Activated naive CD8-positive, alpha-beta T cell treated with anti-CD3 and anti-CD28 coated beads, Interleukin-2, amount 50 U/mL, for 24 hours (primary cell): ENCODE measurements around the gene CEBPZOS.
"Not testable (repeated sequence)": the region's sequence is repeated elsewhere in the genome, so short reads cannot be mapped to it uniquely, and the experiment has no call there.

Experiments
- ATAC-seq: fragments of 150-1000 bp; cut with Tn5 transposase; one replicate; pipeline ENCODE4 v1.10.0; 2021
- DNase-seq: peaks from one replicate; pipeline ENCODE4 v3.0.0; 2021
- H3K27ac Mint-ChIP-seq: one replicate; pipeline ENCODE4 v1.8.0; 2021; ENCODE audit warnings: mild to moderate bottlenecking, mixed read lengths
- H3K27me3 Mint-ChIP-seq: one replicate; pipeline ENCODE4 v1.8.0; 2021; ENCODE audit warnings: mixed read lengths
- H3K36me3 Mint-ChIP-seq: one replicate; pipeline ENCODE4 v1.8.0; 2021; ENCODE audit warnings: low read depth, mixed read lengths
- H3K4me1 Mint-ChIP-seq: one replicate; pipeline ENCODE4 v1.8.0; 2021; ENCODE audit warnings: mixed read lengths
- H3K4me3 Mint-ChIP-seq: one replicate; pipeline ENCODE4 v1.8.0; 2021; ENCODE audit warnings: mild to moderate bottlenecking, moderate library complexity, mixed read lengths
- H3K9me3 Mint-ChIP-seq: one replicate; pipeline ENCODE4 v1.8.0; 2021; ENCODE audit warnings: mixed read lengths

CEBPZOS gene

GRCh38 chr2:37180006-37180639, 16.2 kb upstream of the CEBPZOS start:
- DNase-seq (no peak), ATAC-seq (no peak)
- peaks cover 4% of the 10 kb centered on the region for H3K27me3 Mint-ChIP-seq
- no peaks in the 10 kb centered on the region for H3K36me3 Mint-ChIP-seq
- H3K27ac Mint-ChIP-seq: no peak overlapping the region
- H3K4me1 Mint-ChIP-seq: peaks cover 2% of the 10 kb centered on the region
- no peak overlapping the region for H3K4me3 Mint-ChIP-seq
- H3K9me3 Mint-ChIP-seq: no peaks in the 10 kb centered on the region

GRCh38 chr2:37180640-37181039, 15.7 kb upstream of the CEBPZOS start:
- no peak for ATAC-seq
- Mint-ChIP-seq H3K4me3 (no peak overlapping the region), H3K36me3 (no peaks in the 10 kb centered on the region), H3K4me1 (peaks cover 2% of the 10 kb centered on the region), H3K27me3 (peaks cover 4% of the 10 kb centered on the region), H3K9me3 (no peaks in the 10 kb centered on the region), H3K27ac (no peak overlapping the region)
- DNase-seq: no peak

GRCh38 chr2:37181726-37182684, 14.3 kb upstream of the CEBPZOS start:
- peaks cover 2% of the 10 kb centered on the region for H3K4me1 Mint-ChIP-seq
- H3K27ac Mint-ChIP-seq: no peak overlapping the region
- peaks cover 4% of the 10 kb centered on the region for H3K27me3 Mint-ChIP-seq
- no peaks in the 10 kb centered on the region for H3K36me3 Mint-ChIP-seq
- H3K4me3 Mint-ChIP-seq: no peak overlapping the region
- no peak for ATAC-seq
- no peaks in the 10 kb centered on the region for H3K9me3 Mint-ChIP-seq
- DNase-seq: no peak

- Mint-ChIP-seq H3K4me3 (no peak within 1 kb of the TSS), H3K4me1 (no peaks in the 10 kb centered on the region), H3K27ac (no peak within 1 kb of the TSS), H3K27me3 (peaks cover 3% of the 10 kb centered on the region), H3K36me3 (no peaks in the 10 kb centered on the region), H3K9me3 (no peaks in the 10 kb centered on the region)
- ATAC-seq (no peak), DNase-seq (no peak)
Observed at GRCh38 chr2:37188570-37188969, 7.7 kb upstream of the CEBPZOS start, which contains the start of gene SULT6B1. SULT6B1 (minus strand) TSS chr2:37188670; CDS start chr2:37188640, 30 bp downstream.

- DNase-seq (no peak), ATAC-seq (peak; percentile 74)
- no peaks in the 10 kb centered on the region for H3K36me3 Mint-ChIP-seq
- no peak overlapping the region for H3K4me3 Mint-ChIP-seq
- peaks cover 3% of the 10 kb centered on the region for H3K27me3 Mint-ChIP-seq
- no peaks in the 10 kb centered on the region for H3K9me3 Mint-ChIP-seq
- no peaks in the 10 kb centered on the region for H3K4me1 Mint-ChIP-seq
- no peak overlapping the region for H3K27ac Mint-ChIP-seq
Observed at GRCh38 chr2:37189452-37190153, 6.7 kb upstream of the CEBPZOS start.

- Mint-ChIP-seq H3K4me3 (no peak overlapping the region), H3K27me3 (peaks cover 3% of the 10 kb centered on the region), H3K27ac (no peak overlapping the region), H3K4me1 (no peaks in the 10 kb centered on the region), H3K36me3 (no peaks in the 10 kb centered on the region), H3K9me3 (no peaks in the 10 kb centered on the region)
- DNase-seq: no peak
- ATAC-seq: no peak
Observed at GRCh38 chr2:37190290-37190689, 6.0 kb upstream of the CEBPZOS start.

- peaks cover 1% of the 10 kb centered on the region for H3K36me3 Mint-ChIP-seq
- H3K4me3 Mint-ChIP-seq: no peak overlapping the region
- ATAC-seq (no peak), DNase-seq (no peak)
- H3K9me3 Mint-ChIP-seq: no peaks in the 10 kb centered on the region
- H3K27ac Mint-ChIP-seq: no peak overlapping the region
- H3K4me1 Mint-ChIP-seq: peaks cover 2% of the 10 kb centered on the region
- H3K27me3 Mint-ChIP-seq: peaks cover 4% of the 10 kb centered on the region
Observed at GRCh38 chr2:37191253-37191652, 5.0 kb upstream of the CEBPZOS start.

GRCh38 chr2:37191747-37192146, 4.5 kb upstream of the CEBPZOS start:
- Mint-ChIP-seq H3K27me3 (peaks cover 5% of the 10 kb centered on the region), H3K4me3 (no peak overlapping the region), H3K4me1 (peaks cover 4% of the 10 kb centered on the region), H3K36me3 (peaks cover 3% of the 10 kb centered on the region), H3K9me3 (no peaks in the 10 kb centered on the region), H3K27ac (no peak overlapping the region)
- DNase-seq (no peak), ATAC-seq (no peak)

GRCh38 chr2:37192551-37192950, 3.7 kb upstream of the CEBPZOS start:
- peaks cover 3% of the 10 kb centered on the region for H3K36me3 Mint-ChIP-seq
- H3K4me1 Mint-ChIP-seq: peaks cover 11% of the 10 kb centered on the region
- peaks cover 5% of the 10 kb centered on the region for H3K27me3 Mint-ChIP-seq
- no peak for ATAC-seq
- no peak overlapping the region for H3K27ac Mint-ChIP-seq
- H3K9me3 Mint-ChIP-seq: no peaks in the 10 kb centered on the region
- no peak for DNase-seq
- H3K4me3 Mint-ChIP-seq: no peak overlapping the region

GRCh38 chr2:37195862-37196319, 405 bp upstream of the CEBPZOS start:
- peak overlapping the region; percentile 99 for H3K27ac Mint-ChIP-seq
- H3K36me3 Mint-ChIP-seq: peaks cover 11% of the 10 kb centered on the region
- DNase-seq, H3K27me3 Mint-ChIP-seq, H3K9me3 Mint-ChIP-seq: not testable (repeated sequence)
- H3K4me1 Mint-ChIP-seq: peaks cover 32% of the 10 kb centered on the region
- ATAC-seq: peak; percentile 4
- H3K4me3 Mint-ChIP-seq: peak overlapping the region; percentile 97

- Mint-ChIP-seq H3K4me3 (no peak overlapping the region), H3K27ac (no peak overlapping the region), H3K36me3 (peaks cover 36% of the 10 kb centered on the region), H3K4me1 (peaks cover 50% of the 10 kb centered on the region), H3K9me3 (peaks cover 3% of the 10 kb centered on the region), H3K27me3 (peaks cover 2% of the 10 kb centered on the region)
- ATAC-seq (no peak), DNase-seq (no peak)
Observed at GRCh38 chr2:37198681-37199065, 2.4 kb downstream of the CEBPZOS start.

- peaks cover 9% of the 10 kb centered on the region for H3K9me3 Mint-ChIP-seq
- DNase-seq (no peak), ATAC-seq (peak; percentile 11)
- H3K4me1 Mint-ChIP-seq: peaks cover 56% of the 10 kb centered on the region
- H3K4me3 Mint-ChIP-seq: peak overlapping the region; percentile 25
- H3K36me3 Mint-ChIP-seq: peaks cover 60% of the 10 kb centered on the region
- peak overlapping the region; percentile 80 for H3K27ac Mint-ChIP-seq
- H3K27me3 Mint-ChIP-seq: peaks cover 2% of the 10 kb centered on the region
Observed at GRCh38 chr2:37201208-37201607, 4.9 kb downstream of the CEBPZOS start.

GRCh38 chr2:37201766-37202165, 5.5 kb downstream of the CEBPZOS start:
- Mint-ChIP-seq H3K4me3 (peak overlapping the region; percentile 25), H3K36me3 (peaks cover 63% of the 10 kb centered on the region), H3K4me1 (peaks cover 53% of the 10 kb centered on the region), H3K9me3 (peaks cover 11% of the 10 kb centered on the region), H3K27me3 (no peaks in the 10 kb centered on the region), H3K27ac (peak overlapping the region; percentile 80)
- ATAC-seq (peak; percentile 97), DNase-seq (peak; percentile 48)

GRCh38 chr2:37203708-37204107, 7.4 kb downstream of the CEBPZOS start:
- Mint-ChIP-seq H3K27me3 (no peaks in the 10 kb centered on the region), H3K4me1 (peaks cover 48% of the 10 kb centered on the region), H3K9me3 (peaks cover 31% of the 10 kb centered on the region), H3K36me3 (peaks cover 83% of the 10 kb centered on the region), H3K27ac (no peak overlapping the region), H3K4me3 (no peak overlapping the region)
- no peak for DNase-seq
- no peak for ATAC-seq
